Retinal pigment epithelial cell (primary cell): ENCODE results near the gene LMBRD1.

ENCODE experiments used
- DNase-seq: peaks from one replicate; pipeline ENCODE4 v3.0.0-alpha.2; 2010; ENCODE audit warnings: low read depth
- H3K4me3 ChIP-seq: 2 replicates; pipeline ENCODE4 v1.5.1; 2011; ENCODE audit warnings: mild to moderate bottlenecking, low read length, control low read depth, moderate library complexity
- TF ChIP-seq, protein P1 (sequence below): conservative IDR thresholded peaks from 2 replicates; pipeline ENCODE4 v1.5.1; 2011; ENCODE audit warnings: low read depth, low read length, control low read depth, inconsistent platforms

Gene LMBRD1

DNA sequence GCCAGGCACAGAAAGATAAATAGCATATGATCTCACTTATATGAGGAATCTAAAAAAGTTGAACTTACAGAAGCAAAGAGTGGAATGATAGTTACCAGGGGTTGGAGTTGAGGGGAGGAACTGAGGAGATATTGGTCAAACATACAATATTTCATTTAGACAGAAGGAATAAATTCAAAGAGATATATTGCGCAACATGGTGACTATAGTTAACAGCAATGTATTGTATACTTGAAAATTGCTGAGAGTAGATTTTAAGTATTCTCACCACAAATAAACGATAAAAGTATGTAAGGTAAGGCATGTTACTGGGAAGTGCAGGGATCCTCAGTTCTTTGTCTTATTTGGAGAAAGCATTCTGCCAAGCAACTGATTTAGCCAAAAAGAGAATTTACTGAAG, 171.9 kb downstream of the LMBRD1 start:
- DNase-seq: no peak
- TF ChIP-seq, protein P1, sequence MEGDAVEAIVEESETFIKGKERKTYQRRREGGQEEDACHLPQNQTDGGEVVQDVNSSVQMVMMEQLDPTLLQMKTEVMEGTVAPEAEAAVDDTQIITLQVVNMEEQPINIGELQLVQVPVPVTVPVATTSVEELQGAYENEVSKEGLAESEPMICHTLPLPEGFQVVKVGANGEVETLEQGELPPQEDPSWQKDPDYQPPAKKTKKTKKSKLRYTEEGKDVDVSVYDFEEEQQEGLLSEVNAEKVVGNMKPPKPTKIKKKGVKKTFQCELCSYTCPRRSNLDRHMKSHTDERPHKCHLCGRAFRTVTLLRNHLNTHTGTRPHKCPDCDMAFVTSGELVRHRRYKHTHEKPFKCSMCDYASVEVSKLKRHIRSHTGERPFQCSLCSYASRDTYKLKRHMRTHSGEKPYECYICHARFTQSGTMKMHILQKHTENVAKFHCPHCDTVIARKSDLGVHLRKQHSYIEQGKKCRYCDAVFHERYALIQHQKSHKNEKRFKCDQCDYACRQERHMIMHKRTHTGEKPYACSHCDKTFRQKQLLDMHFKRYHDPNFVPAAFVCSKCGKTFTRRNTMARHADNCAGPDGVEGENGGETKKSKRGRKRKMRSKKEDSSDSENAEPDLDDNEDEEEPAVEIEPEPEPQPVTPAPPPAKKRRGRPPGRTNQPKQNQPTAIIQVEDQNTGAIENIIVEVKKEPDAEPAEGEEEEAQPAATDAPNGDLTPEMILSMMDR: no peak

More for the DNA sequence above, 171.9 kb downstream of the LMBRD1 start:
- H3K4me3 ChIP-seq: no peak overlapping the region
